Measurements from ENCODE around the gene R3HDML. TPM values are rescaled to one million over a fixed set of nuclear protein-coding genes. Genes with fewer than 3 reads are reported as not detected.

The R3HDML gene
- polyA plus RNA-seq, 3 donors, result not detected

DNA sequence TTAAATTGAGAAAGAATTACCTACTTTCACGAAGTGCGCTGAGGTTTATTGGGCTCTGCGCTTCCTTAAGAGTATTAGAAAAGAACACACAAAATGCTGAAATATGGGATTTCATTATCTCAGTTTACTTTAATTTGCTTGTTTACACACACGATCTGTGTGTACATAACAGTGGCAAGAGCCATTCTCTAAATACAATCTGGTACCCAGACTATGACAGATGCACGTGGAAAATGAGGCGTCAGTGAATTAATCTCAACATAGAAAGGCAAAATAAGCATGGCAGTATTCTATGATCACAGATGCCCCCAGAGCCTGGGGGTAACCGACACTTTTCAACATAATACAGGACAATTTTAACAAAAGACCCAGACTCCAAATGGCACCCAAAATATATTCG lies 34.1 kb upstream of the R3HDML start:
- Mint-ChIP-seq H3K4me1 (no peaks in the 10 kb centered on the region), H3K27me3 (ENCODE audit: low read depth in 3 of 3) (peaks cover 0 to 3% (median 2%) of the 10 kb centered on the region in 3 donors), H3K4me3 (no peak overlapping the region), H3K36me3 (peaks cover 3 to 9% of the 10 kb centered on the region in 2 donors), H3K27ac (no peak overlapping the region), H3K9me3 (peaks cover 0 to 3% (median 0%) of the 10 kb centered on the region in 7 donors)
- H3K4me1 ChIP-seq (ENCODE audit: control insufficient read depth in 1 of 2, insufficient read depth in 2 of 2, low read length in 2 of 2), result no peaks in the 10 kb centered on the region
- no peak overlapping the region for H3K4me3 ChIP-seq (replicated peaks in 1 of 3; ENCODE audit: low read depth in 2 of 3, low read length in 3 of 3)
- no peak overlapping the region for H3K4me2 ChIP-seq (replicated peaks; ENCODE audit: extremely low read depth, low read length, poor library complexity, severe bottlenecking)
- H4K20me1 ChIP-seq (ENCODE audit: insufficient read depth, low read length), result no peaks in the 10 kb centered on the region
- no peak overlapping the region for H2AFZ ChIP-seq (ENCODE audit: insufficient read depth, low read depth, low read length, poor library complexity, severe bottlenecking)
- DNase-seq, result no peak
- no peak overlapping the region for H3K27ac ChIP-seq (ENCODE audit: low read depth in 1 of 2, low read length in 2 of 2)
- intact Hi-C loops (cut with micrococcal nuclease), result loop anchor here in 1 of 2 donors (10.0 kb wide), 1 partner anchor 838 kb away; no protein-coding TSS in a partner anchor
- WGBS (ENCODE audit: insufficient coverage), result 89% methylated on average over 3 of the region's 8 CpGs
- H3K9me3 ChIP-seq (replicated peaks in 1 of 2; ENCODE audit: control insufficient read depth in 1 of 2, insufficient read depth in 1 of 2, low read length in 2 of 2), result no peaks in the 10 kb centered on the region
- TF ChIP-seq, protein P1, sequence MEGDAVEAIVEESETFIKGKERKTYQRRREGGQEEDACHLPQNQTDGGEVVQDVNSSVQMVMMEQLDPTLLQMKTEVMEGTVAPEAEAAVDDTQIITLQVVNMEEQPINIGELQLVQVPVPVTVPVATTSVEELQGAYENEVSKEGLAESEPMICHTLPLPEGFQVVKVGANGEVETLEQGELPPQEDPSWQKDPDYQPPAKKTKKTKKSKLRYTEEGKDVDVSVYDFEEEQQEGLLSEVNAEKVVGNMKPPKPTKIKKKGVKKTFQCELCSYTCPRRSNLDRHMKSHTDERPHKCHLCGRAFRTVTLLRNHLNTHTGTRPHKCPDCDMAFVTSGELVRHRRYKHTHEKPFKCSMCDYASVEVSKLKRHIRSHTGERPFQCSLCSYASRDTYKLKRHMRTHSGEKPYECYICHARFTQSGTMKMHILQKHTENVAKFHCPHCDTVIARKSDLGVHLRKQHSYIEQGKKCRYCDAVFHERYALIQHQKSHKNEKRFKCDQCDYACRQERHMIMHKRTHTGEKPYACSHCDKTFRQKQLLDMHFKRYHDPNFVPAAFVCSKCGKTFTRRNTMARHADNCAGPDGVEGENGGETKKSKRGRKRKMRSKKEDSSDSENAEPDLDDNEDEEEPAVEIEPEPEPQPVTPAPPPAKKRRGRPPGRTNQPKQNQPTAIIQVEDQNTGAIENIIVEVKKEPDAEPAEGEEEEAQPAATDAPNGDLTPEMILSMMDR (IDR thresholded peaks at IDR 0.05), result no peak
- no peak overlapping the region for H3K9ac ChIP-seq (ENCODE audit: insufficient read depth, low read length, poor library complexity, severe bottlenecking)
- H3K27me3 ChIP-seq (ENCODE audit: control insufficient read depth in 2 of 2, insufficient read depth in 2 of 2, low read length in 2 of 2), result no peaks in the 10 kb centered on the region
- no peaks in the 10 kb centered on the region for H3K36me3 ChIP-seq (replicated peaks in 1 of 2; ENCODE audit: control insufficient read depth in 1 of 2, insufficient read depth in 2 of 2, low read length in 2 of 2)
- H3K79me2 ChIP-seq (ENCODE audit: insufficient read depth, low read length), result no peaks in the 10 kb centered on the region

DNA sequence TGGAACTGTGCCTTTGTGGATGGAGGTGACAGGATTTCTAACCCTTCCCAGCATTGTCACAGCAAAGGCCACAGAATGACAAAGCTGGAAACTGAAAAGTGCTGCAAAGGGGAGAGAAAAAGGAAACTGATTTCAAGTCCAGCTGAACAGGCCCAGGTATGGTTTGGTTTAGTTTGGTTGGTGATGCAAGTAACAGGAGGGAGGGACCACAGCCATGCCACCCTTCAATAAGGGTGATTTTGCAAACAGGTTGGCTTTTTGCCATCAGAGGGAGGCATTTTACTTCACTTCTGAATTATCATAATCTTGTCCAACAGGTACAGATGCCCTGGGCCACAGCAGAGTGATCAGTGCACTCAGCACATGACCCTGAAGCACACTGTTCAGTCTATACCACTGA lies 32.5 kb upstream of the R3HDML start:
- no peaks in the 10 kb centered on the region for H3K9me3 ChIP-seq (replicated peaks in 1 of 2; ENCODE audit: control insufficient read depth in 1 of 2, insufficient read depth in 1 of 2, low read length in 2 of 2)
- H3K36me3 Mint-ChIP-seq, result peaks cover 3 to 9% of the 10 kb centered on the region in 2 donors
- H3K27ac Mint-ChIP-seq, result no peak overlapping the region
- H3K4me2 ChIP-seq (replicated peaks; ENCODE audit: extremely low read depth, low read length, poor library complexity, severe bottlenecking), result no peak overlapping the region
- no peak overlapping the region for H3K27ac ChIP-seq (ENCODE audit: low read depth in 1 of 2, low read length in 2 of 2)
- no peak overlapping the region for H2AFZ ChIP-seq (ENCODE audit: insufficient read depth, low read depth, low read length, poor library complexity, severe bottlenecking)
- intact Hi-C loops (cut with micrococcal nuclease), result loop anchor here in 1 of 2 donors (10.0 kb wide), 1 partner anchor 840 kb away; no protein-coding TSS in a partner anchor
- peaks cover under 1% of the 10 kb centered on the region for H3K4me1 Mint-ChIP-seq
- peaks cover 0 to 3% (median 2%) of the 10 kb centered on the region in 3 donors for H3K27me3 Mint-ChIP-seq (ENCODE audit: low read depth in 3 of 3)
- TF ChIP-seq, protein P1 (IDR thresholded peaks at IDR 0.05), result no peak
- no peaks in the 10 kb centered on the region for H3K36me3 ChIP-seq (replicated peaks in 1 of 2; ENCODE audit: control insufficient read depth in 1 of 2, insufficient read depth in 2 of 2, low read length in 2 of 2)
- H3K79me2 ChIP-seq (ENCODE audit: insufficient read depth, low read length), result no peaks in the 10 kb centered on the region
- no peak overlapping the region for H3K4me3 Mint-ChIP-seq
- H3K4me1 ChIP-seq (ENCODE audit: control insufficient read depth in 1 of 2, insufficient read depth in 2 of 2, low read length in 2 of 2), result peaks cover 0 to under 1% of the 10 kb centered on the region in 2 donors
- peaks cover 0 to 3% (median 0%) of the 10 kb centered on the region in 7 donors for H3K9me3 Mint-ChIP-seq
- H4K20me1 ChIP-seq (ENCODE audit: insufficient read depth, low read length), result no peaks in the 10 kb centered on the region
- DNase-seq, result no peak
- no peak overlapping the region for H3K9ac ChIP-seq (ENCODE audit: insufficient read depth, low read length, poor library complexity, severe bottlenecking)
- H3K4me3 ChIP-seq (replicated peaks in 1 of 3; ENCODE audit: low read depth in 2 of 3, low read length in 3 of 3), result no peak overlapping the region
- no peaks in the 10 kb centered on the region for H3K27me3 ChIP-seq (ENCODE audit: control insufficient read depth in 2 of 2, insufficient read depth in 2 of 2, low read length in 2 of 2)
